ENCODE measurements around the gene BCAS4. TPM values are rescaled to one million over a fixed set of nuclear protein-coding genes. Genes with fewer than 3 reads are reported as not detected.

The BCAS4 gene
- total RNA-seq, 1 experiment from 2014 or later: 34.8 TPM

DNA sequence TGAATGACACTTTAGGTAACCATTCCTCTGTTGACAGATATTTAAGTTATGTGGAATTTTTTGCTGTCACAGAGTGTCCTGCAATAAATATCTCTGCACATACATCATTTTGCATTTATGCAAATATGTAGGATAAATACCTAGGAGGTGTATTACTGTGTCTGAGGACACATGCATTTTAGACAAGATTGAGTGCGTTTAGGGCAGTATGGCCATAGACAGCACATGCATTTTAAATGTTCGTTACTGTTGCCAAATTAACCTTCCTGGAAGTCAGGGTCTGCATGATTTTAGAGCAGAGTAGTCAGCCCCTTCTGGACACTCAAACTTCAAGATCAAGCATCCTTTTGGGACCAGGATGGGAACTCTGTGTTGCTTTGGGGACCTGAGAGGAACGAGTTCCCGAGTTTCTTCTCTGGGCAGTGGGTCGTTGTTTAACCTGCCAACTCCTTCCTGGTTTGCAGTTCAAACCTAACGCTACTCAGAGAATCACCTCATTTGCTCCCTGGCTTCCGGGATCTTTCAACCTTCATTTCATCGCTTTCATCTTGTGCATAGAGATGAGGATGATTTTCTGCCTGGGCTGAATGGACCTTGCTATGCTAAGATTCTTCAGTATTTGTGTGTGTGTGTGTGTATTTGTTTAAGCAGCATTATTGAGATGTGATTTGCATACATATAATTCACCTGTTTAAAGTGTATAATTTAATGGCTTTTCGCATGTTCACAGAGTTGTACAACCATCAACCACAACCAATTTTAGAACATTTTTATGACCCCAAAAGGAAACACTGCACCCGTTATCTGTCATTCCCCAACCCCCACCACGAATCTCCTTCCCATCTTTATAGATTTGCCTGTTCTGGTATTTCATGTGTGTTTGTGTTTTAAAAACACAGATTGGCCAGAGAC is 9.8 kb downstream of the BCAS4 start:
- TF ChIP-seq, protein P1, sequence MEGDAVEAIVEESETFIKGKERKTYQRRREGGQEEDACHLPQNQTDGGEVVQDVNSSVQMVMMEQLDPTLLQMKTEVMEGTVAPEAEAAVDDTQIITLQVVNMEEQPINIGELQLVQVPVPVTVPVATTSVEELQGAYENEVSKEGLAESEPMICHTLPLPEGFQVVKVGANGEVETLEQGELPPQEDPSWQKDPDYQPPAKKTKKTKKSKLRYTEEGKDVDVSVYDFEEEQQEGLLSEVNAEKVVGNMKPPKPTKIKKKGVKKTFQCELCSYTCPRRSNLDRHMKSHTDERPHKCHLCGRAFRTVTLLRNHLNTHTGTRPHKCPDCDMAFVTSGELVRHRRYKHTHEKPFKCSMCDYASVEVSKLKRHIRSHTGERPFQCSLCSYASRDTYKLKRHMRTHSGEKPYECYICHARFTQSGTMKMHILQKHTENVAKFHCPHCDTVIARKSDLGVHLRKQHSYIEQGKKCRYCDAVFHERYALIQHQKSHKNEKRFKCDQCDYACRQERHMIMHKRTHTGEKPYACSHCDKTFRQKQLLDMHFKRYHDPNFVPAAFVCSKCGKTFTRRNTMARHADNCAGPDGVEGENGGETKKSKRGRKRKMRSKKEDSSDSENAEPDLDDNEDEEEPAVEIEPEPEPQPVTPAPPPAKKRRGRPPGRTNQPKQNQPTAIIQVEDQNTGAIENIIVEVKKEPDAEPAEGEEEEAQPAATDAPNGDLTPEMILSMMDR (IDR thresholded peaks at IDR 0.05): no peak
- no peak for TF ChIP-seq POLR2AphosphoS5 (IDR thresholded peaks at IDR 0.05; ENCODE audit: low read depth, low read length)
- TF ChIP-seq, protein P2, sequence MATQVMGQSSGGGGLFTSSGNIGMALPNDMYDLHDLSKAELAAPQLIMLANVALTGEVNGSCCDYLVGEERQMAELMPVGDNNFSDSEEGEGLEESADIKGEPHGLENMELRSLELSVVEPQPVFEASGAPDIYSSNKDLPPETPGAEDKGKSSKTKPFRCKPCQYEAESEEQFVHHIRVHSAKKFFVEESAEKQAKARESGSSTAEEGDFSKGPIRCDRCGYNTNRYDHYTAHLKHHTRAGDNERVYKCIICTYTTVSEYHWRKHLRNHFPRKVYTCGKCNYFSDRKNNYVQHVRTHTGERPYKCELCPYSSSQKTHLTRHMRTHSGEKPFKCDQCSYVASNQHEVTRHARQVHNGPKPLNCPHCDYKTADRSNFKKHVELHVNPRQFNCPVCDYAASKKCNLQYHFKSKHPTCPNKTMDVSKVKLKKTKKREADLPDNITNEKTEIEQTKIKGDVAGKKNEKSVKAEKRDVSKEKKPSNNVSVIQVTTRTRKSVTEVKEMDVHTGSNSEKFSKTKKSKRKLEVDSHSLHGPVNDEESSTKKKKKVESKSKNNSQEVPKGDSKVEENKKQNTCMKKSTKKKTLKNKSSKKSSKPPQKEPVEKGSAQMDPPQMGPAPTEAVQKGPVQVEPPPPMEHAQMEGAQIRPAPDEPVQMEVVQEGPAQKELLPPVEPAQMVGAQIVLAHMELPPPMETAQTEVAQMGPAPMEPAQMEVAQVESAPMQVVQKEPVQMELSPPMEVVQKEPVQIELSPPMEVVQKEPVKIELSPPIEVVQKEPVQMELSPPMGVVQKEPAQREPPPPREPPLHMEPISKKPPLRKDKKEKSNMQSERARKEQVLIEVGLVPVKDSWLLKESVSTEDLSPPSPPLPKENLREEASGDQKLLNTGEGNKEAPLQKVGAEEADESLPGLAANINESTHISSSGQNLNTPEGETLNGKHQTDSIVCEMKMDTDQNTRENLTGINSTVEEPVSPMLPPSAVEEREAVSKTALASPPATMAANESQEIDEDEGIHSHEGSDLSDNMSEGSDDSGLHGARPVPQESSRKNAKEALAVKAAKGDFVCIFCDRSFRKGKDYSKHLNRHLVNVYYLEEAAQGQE (IDR thresholded peaks at IDR 0.05; ENCODE audit: insufficient read depth in 1 of 2, low read depth in 2 of 2, low read length in 1 of 2): no peak
- TF ChIP-seq TCF7L2 (IDR thresholded peaks at IDR 0.05; ENCODE audit: low read depth, low read length): no peak
- no peak for TF ChIP-seq SIN3A (IDR thresholded peaks at IDR 0.05; ENCODE audit: borderline replicate concordance, insufficient read depth, low read depth, low read length)
- no peak for DNase-seq (ENCODE audit: low read depth, low spot score)
- in situ Hi-C loops (cut with HindIII; ENCODE audit: low pct_unique_long_range_greater_than_20kb, low sequenced_read_pairs): no loop called here
- intact Hi-C loops (cut with micrococcal nuclease; ENCODE audit: unreplicated experiment): no loop called here
- ChIA-PET CTCF (no interaction called here), POLR2A (no interaction called here)
- no peaks in the 10 kb centered on the region for H3K9me3 ChIP-seq (ENCODE audit: control insufficient read depth, insufficient read depth, low read depth, low read length)
- no peak for ATAC-seq
- no peaks in the 10 kb centered on the region for H3K36me3 ChIP-seq (ENCODE audit: control insufficient read depth, insufficient read depth, low read length)
- H3K4me1 ChIP-seq (ENCODE audit: control insufficient read depth, insufficient read depth, low read length): no peaks in the 10 kb centered on the region
- H3K27ac ChIP-seq (ENCODE audit: low read length): no peak overlapping the region
- H3K4me3 ChIP-seq (ENCODE audit: low read depth in 2 of 2, low read length in 2 of 2): no peak overlapping the region
- no TSS peak for BruUV-seq (replicated peaks)
- no peaks in the 10 kb centered on the region for H3K27me3 ChIP-seq (ENCODE audit: control insufficient read depth, insufficient read depth, low read length)

DNA sequence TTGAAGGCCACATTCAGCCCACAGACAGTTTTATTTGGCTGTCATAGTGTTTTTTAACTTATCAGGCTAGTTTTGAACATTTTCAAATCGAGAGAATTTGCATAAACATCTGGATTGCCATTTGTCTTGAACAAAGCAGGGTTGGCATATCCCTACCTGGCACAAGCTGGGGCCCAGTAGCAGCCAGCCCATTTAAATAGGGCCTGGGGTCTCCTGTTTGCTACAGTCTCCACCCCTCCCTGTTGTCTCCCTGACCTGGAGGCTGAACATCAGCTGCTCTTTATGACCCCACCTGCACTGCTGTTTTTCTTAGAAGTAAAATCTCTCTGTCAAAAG is 10.5 kb downstream of the BCAS4 start:
- H3K36me3 ChIP-seq (ENCODE audit: control insufficient read depth, insufficient read depth, low read length): no peaks in the 10 kb centered on the region
- no peak overlapping the region for H3K4me3 ChIP-seq (ENCODE audit: low read depth in 2 of 2, low read length in 2 of 2)
- in situ Hi-C loops (cut with HindIII; ENCODE audit: low pct_unique_long_range_greater_than_20kb, low sequenced_read_pairs): no loop called here
- H3K9me3 ChIP-seq (ENCODE audit: control insufficient read depth, insufficient read depth, low read depth, low read length): no peaks in the 10 kb centered on the region
- DNase-seq (ENCODE audit: low read depth, low spot score) (no peak), ATAC-seq (no peak)
- TF ChIP-seq TCF7L2 (IDR thresholded peaks at IDR 0.05; ENCODE audit: low read depth, low read length) (no peak), POLR2AphosphoS5 (IDR thresholded peaks at IDR 0.05; ENCODE audit: low read depth, low read length) (no peak), SIN3A (IDR thresholded peaks at IDR 0.05; ENCODE audit: borderline replicate concordance, insufficient read depth, low read depth, low read length) (no peak)
- TF ChIP-seq, protein P2 (IDR thresholded peaks at IDR 0.05; ENCODE audit: insufficient read depth in 1 of 2, low read depth in 2 of 2, low read length in 1 of 2): no peak
- TF ChIP-seq, protein P1 (IDR thresholded peaks at IDR 0.05): no peak
- ChIA-PET CTCF (no interaction called here), POLR2A (no interaction called here)
- intact Hi-C loops (cut with micrococcal nuclease; ENCODE audit: unreplicated experiment): no loop called here
- no peaks in the 10 kb centered on the region for H3K27me3 ChIP-seq (ENCODE audit: control insufficient read depth, insufficient read depth, low read length)
- no peaks in the 10 kb centered on the region for H3K4me1 ChIP-seq (ENCODE audit: control insufficient read depth, insufficient read depth, low read length)
- BruUV-seq (replicated peaks): no TSS peak
- no peak overlapping the region for H3K27ac ChIP-seq (ENCODE audit: low read length)

Measured in Panc1 (cell line).